Lung microvascular endothelial cell (primary cell): ENCODE data around the gene FHL5. TPM values are rescaled to one million over a fixed set of nuclear protein-coding genes. Genes with fewer than 3 reads are reported as not detected.
"Not testable (repeated sequence)": the region's sequence is repeated elsewhere in the genome, so short reads cannot be mapped to it uniquely, and the experiment has no call there.

Source experiments
- DNase-seq, 2 donors: peaks; one replicate each; pipeline versions ENCODE4 v3.0.0 to v3.0.0-alpha.2; 2010; ENCODE audit warnings: low read depth in 2 of 2
- total RNA-seq: library from RNA; depleted of rRNA; stranded (reverse); fragments of >200 nt; gene quantifications from 2 replicates; pipeline ENCODE4 v1.2.1, GENCODE V29; 2014

Gene FHL5
- total RNA-seq, 1 donor from 2014 or later: not detected

DNA sequence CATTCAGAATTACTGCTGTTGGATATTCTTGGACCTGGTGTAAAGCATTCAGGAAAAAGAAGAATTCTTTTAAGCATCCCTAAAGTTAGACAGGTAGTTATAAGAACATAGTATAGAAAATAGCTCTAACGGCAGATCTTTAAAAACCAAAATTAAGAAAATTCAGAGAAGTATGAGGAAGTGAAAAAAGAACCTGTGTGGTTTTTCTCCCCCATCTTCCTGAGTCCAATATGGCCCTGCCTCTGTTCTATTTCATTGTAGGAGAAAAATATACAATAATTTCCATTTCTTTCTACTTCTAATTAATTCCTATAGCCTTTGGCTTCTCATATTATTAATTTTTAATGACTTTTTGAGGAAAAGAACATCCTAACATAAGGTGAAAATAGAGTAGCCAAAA lies 47.1 kb downstream of the FHL5 start:
- DNase-seq: no peak

DNA sequence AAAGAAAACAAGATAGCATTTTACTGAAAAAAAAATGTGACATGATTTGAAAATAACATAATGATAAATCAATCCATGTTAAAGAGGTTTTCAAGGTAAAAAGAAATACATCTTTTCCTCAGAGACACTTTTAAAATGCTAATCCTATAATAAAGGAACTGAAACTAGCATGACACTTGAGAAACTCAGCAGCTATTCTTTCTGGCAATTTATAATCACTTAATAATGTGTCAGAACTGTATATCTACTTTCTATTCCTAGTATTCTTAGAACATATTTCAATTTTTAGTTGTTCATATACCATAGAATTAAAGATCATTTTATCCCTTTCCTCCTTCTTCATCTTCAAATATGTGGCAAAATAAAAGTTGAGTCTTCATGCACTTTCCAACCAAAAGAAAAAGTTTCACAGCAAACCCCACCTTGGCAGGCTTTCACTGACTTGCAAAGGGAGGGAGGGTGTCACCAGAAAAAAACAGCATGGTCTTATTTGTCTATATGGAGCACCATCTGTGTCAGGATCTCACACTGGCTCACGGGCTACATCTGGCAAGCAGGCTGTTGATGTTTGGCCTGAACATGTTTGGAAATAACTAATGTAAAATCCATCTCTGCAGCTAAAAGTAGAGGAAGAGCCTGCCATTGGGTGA lies 48.5 kb downstream of the FHL5 start:
- no peak for DNase-seq

DNA sequence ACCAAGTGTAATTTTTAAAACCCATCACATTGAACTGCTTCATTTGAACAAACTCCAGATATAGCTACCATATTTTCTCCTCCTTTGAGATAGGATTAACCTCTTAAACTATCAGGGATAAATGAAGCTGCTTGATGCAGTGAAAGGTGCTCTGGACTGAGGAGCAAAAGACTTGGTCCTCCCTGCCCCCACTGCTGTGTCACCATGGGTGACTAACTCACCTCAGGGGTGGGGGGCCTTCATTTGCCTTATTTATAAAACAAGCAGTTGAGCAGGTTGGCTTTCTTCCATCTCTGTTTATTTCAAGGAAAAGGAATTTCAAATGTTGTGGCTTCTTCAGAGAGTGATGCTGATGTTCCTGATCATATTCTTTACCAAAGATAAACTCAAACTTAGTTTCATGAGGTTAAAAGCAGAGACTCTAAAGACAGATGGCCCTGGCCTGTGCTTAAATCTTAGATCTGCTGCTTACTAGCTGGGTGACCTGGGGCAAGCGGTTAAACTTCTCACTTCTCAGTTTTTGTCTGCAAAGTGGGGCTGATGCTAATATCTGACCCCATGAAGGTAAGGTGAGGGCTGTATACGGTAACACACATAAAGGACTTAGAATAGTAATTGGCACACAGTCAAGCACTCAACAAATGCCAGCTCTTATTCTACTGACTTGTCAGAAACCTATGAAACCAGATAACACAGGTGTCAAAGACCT lies 50.5 kb downstream of the FHL5 start:
- DNase-seq: no peak

DNA sequence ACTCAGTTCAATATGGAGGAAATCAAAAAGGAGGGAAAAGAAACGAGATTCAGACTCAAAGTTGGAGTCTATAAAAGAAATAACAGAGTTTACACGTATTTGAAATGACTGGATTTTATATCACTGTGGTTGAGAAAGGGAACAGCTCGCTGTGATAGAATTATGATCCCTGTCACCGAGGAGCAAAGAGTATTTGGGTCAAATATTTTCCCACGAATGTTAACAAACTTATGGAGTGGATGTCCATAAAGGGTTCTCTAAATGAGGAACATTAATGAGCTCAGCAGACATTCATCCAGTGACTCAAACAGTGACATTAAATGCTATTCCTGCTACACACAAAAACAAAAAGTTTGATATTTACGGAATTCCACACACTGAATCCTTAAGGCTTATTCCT lies 57.9 kb downstream of the FHL5 start:
- DNase-seq: no peak

DNA sequence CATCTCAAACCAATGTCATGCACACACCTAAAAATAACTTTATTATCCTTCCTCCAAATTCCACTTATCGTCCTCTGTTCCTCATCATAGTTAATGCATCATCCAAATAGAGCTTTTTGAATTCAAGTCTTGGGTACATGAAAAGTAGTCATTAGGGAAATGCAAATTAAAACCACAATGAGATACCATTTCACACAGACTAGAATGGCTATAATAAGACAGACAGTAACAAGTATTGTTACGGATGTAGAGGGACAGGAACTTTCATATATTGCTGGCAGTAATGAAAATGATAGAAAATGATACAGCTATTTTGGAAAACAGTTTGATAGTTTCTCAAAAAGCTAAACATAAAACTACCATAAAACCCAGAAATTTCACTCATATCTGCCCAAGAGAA lies 59.1 kb downstream of the FHL5 start:
- no peak for DNase-seq

GRCh38 chr6:96624957-96625356 lies 62.0 kb downstream of the FHL5 start:
- no peak for DNase-seq

GRCh38 chr6:96626759-96627364 lies 63.9 kb downstream of the FHL5 start:
- peak; percentile 24 to 52 for DNase-seq

GRCh38 chr6:96631248-96631647 lies 68.3 kb downstream of the FHL5 start:
- DNase-seq: no peak

GRCh38 chr6:96637979-96638378 lies 75.1 kb downstream of the FHL5 start:
- not testable (repeated sequence) for DNase-seq

GRCh38 chr6:96645106-96645505 lies 82.2 kb downstream of the FHL5 start:
- no peak for DNase-seq

- no peak for DNase-seq
Measured at GRCh38 chr6:96649926-96650325, 87.0 kb downstream of the FHL5 start.

GRCh38 chr6:96651816-96652215 lies 88.9 kb downstream of the FHL5 start:
- no peak for DNase-seq

DNA sequence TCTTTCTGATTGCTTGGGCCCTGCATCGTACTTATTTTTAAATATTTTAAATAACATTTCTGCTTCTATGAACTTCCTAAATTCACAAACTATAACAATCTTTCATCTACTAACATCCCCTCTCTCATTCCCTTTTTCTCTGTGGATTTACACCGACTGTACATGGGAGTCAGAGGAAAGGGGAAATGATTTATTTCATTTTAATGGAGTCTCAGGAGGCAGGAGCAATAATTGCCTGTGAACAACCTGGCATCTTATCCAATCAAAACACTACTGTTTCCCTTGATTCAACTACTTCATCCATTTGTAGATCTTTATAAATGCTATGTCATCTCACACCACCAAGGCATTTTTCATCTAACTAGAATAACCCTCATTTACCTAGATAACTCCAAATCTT lies 89.6 kb downstream of the FHL5 start:
- DNase-seq: no peak

DNA sequence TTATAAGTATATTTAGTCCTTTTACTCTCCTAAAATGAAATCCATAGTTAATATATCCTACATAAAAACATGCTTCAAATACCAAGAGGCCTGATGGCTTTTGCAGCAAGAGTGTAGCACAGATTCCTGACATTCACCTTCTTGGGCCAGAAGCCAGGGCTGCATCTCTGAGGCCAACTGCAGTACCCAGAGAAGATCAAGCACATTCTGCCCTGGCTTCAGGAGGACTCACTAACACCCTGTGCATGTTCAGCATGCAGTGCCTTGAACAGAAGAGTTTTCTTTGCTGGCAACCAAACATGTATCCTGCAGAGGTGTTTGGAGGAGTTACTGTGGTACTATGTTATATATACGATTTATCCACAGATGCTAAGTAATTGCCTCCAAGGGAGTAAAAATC lies 90.3 kb downstream of the FHL5 start:
- no peak for DNase-seq

DNA sequence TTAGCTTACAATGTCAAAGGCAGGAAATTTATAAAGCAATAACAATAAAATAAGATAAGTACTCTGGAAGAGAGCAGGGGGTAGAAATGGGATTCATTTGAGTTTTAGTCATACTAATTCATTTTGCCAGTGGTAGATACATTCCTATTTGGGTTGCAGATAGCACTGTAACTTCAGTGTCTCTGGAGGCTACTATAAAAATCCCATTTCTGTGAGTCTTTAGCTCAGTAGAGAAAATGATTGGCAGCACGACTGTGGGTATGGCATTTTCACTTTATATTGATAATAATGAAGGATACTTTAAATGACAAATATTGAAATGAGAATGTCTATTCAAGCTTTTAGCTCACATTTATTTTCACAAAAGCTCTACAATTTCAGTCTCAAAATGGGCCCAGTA lies 93.6 kb downstream of the FHL5 start:
- DNase-seq: no peak

- DNase-seq: no peak
Measured at GRCh38 chr6:96657344-96657743, 94.4 kb downstream of the FHL5 start.

- no peak for DNase-seq
Measured at GRCh38 chr6:96659084-96659845, 96.3 kb downstream of the FHL5 start.

Other genes starting within 250 kb of the FHL5 start
- gene UFL1, start 41.3 kb upstream of the FHL5 start, total RNA-seq: 15.3 and 17.5 TPM in 2 replicates